Dermis microvascular lymphatic vessel endothelial cell (primary cell): ENCODE data around the gene FAM53B. TPM values are rescaled to one million over a fixed set of nuclear protein-coding genes. Genes with fewer than 3 reads are reported as not detected.

Experiments used
- DNase-seq, 2 donors: peaks; one replicate each; pipeline versions ENCODE4 v3.0.0 to v3.0.0-alpha.2; 2010; ENCODE audit warnings: low read depth in 2 of 2
- total RNA-seq: library from RNA; depleted of rRNA; stranded (reverse); fragments of >200 nt; gene quantifications from 2 replicates; pipeline ENCODE4 v1.2.1, GENCODE V29; 2014

The FAM53B gene
- total RNA-seq, 1 donor from 2014 or later, result 14.9 TPM

DNA sequence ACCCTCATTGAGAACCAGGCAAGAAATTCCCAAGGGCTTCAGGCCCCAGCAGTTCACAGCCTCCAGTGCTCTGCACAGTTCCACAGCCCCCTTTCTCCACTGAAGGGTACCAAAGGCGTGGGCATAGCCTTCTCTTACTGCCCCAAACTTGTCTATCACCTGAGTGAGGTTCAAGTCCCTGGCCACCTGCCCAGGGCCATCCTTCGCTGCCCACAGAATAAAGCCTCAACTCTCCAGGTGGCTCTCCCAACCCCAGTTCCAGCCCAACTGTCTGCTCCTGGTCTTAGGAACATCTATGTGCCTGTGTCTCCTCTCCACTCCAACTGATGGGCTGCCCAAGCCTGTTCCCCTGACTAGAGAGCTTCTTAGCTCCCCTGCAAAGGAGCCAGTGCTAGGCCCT, 79.1 kb downstream of the FAM53B start:
- DNase-seq, result no peak

DNA sequence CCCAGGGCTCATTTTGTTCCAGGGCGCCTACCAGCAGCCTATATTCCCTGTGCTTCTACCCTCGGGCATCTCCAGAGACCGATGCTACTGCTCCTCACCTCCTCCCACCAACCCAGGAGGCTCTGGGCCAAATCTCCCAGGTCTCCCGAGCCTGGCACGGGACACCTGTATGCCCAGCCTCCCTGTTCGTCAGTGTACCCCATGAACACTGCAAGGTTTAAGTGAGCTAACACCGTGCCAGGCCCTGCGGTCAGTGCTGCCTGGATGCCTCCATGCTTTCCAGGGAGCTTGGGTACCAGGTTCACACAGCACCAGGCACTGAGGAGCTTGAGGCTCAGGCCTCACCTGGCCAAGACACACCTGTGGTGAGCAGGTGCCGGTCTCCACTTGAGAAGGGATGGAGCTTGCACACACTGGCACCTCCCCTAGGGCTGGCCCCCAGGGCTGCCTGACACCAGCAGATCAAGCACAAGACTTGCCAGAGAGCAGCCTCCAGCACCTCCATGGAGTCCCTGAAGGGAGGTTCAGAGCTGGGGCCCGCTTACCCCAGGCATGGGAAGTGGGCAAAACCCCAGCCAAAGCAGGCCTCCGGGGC, 80.3 kb downstream of the FAM53B start:
- no peak for DNase-seq

DNA sequence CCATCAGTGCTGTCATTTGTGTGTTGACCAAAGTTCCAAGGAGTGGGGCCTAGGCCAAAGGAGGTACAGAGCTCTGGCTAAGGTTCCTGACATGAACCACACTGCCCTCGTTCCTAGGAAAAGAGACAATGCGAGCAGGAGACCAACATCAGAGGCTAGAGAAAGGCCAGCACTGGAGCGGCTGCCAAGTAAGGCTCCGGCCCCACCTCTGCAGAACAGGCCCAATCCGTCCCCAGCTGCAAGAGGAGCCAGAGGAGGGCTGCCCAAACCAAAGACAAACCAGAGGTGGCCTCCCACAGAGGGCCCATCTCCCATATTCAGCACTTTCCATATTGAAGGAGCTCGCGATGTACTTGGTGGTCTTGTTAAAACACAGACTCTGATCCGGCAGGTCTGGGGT, 81.0 kb downstream of the FAM53B start:
- DNase-seq, result no peak

DNA sequence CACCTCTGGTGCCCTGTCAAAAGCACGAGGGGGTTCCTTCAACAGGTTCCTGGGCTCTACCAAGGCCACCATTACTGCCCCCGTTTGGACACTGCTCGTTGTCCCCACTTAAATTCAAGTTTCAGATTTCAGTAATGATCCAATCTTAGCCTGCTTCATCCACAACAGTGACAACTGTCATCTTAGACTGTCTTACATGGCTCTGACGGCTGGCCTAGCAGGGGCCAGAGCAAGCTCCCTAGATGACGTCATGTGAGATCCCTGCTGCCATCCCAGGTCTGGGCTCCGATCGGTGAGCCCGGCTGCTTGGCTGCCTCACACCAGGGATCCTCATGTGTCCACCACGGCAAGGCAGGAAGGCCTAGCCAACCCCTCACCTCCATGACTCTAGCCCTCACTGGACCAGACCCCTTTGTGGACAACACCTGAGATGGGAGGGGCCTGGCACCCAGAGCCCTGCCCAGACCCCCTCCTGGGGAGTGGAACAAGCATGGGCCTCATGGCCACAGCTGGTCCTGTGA, 82.5 kb downstream of the FAM53B start:
- DNase-seq, result no peak

DNA sequence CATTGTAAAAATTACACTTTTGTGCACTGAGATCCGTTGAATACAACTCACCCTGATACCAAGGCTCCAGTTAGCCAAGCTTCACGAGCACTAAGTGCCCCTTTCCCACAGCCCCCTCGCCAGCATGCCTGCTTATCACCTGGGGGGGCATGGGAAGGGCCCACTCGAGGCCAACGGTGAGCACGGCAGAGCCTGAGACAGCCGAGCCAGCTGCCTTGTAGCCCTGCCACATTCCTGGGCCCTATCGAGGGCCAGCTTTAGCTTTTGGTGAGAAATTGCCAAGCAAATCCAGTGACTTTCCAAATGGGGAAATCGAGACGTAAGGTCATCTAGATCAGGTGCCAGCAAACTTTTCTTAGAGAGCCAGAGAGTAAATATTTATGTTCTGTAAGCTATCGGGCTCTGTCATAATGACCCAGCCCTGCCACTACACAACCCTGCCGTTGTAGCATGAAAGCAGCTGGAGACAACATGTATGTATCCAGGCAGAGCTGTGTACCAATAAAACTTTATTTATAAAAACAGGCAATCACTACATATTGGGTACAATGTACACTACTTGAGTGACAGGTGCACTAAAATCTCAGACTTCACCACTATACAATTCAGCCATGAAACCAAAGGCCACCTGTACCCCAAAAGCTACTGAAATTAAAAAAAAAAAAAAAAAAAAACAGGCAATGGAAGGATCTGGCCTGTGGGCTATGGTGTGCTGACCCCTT, 83.6 kb downstream of the FAM53B start:
- DNase-seq, result no peak

DNA sequence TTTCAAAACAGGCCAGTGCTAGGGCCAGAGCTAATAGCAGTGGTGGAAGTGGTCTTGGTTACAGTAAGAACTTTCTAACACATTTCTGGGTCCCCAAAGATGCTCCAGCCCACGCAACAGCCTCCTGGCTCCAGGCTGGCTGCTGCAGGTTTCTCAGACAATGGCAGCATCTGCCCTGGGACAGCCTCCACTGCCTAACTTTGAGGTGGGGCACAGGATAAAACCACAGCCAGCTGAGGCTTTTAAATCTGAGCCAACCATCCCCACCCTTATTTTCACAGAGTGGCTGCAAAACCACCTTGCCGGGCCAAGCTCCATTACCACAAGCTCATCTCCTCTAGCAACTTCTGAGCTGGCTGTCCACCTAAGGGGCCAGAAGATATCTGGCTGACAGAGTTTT, 84.8 kb downstream of the FAM53B start:
- no peak for DNase-seq

DNA sequence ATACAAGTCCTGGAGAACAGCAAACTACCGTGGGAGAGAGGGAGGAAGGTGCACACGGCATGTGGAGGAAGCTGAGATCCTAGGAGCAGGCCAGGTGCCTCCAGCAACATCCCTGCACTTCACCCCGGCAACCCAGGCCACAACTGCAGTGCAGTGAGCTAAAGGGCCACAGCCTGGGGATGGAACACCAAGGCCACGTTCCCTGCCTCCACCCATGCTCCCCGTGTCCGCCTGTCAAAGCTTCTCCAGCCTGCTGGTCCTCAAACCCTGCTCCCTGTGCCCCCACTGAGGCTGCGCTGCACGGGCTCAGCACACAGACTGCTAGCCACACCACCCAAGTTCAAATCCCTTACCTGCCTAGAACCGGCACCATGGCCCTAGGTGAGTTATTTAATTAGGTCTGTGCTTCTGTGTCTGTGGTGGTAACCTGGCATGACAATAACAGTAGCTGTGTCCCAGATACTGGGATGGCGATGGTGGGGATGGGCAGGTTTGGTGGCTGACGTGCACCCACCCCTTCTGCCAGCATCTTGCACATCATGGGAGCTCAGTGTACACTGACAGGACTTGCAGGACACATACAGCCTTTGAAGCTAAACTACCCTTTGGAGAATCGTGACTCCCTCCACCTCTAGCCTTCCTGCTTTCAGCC, 85.5 kb downstream of the FAM53B start:
- DNase-seq, result no peak

DNA sequence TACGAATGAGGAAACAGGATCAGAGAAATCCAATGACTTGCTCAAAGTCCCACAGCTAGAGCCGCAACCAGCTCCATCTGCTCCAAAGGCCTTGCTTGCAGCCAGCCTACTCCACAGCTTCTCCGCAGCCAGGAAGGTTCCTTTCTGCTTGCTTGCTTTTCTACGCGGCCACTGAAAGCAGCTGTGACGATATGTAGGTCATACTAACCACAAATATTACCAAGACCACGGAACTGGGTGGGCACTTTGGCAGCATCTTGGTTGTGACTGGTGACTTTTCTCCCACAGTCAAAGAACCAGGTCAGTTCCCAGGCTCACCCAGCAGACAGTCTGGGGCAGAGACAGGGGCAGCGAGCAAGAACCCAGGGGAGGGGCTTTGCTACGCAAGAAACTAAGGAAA, 86.4 kb downstream of the FAM53B start:
- no peak for DNase-seq

DNA sequence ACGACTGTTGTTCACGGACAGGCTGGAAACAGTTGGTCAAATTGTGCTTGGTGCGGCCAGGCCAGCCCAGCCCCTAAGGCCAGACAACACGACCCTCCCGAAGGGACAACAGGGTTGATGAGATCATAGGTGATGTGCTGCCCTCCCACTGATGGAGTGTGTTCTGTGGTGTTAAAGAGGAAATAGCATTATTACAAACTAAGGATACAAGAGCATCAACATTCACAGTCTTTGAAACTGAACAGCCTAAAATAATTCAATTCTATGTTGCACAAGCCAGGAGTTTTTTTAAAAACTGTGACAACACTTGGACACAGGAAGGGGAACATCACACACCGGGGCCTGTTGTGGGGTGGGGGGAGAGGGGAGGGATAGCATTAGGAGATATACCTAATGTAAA, 87.6 kb downstream of the FAM53B start:
- no peak for DNase-seq

DNA sequence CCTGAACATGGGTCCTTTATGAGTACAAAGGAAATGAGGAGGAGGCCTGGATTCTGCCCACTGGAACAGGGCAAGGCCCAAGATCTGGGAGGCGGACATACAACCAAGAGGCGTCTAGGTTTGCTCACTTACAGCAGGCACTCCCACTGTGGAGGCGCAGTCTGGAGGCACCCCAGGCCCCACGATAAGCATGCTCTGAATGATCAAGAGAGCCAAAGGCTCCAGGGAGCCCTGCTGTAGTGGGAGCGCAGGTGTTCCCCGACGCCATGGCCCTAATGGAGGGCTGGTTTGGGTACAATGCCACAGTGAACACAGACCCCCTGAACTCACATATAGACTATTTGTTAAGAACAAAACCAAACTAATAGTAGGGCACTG, 88.1 kb downstream of the FAM53B start:
- no peak for DNase-seq

DNA sequence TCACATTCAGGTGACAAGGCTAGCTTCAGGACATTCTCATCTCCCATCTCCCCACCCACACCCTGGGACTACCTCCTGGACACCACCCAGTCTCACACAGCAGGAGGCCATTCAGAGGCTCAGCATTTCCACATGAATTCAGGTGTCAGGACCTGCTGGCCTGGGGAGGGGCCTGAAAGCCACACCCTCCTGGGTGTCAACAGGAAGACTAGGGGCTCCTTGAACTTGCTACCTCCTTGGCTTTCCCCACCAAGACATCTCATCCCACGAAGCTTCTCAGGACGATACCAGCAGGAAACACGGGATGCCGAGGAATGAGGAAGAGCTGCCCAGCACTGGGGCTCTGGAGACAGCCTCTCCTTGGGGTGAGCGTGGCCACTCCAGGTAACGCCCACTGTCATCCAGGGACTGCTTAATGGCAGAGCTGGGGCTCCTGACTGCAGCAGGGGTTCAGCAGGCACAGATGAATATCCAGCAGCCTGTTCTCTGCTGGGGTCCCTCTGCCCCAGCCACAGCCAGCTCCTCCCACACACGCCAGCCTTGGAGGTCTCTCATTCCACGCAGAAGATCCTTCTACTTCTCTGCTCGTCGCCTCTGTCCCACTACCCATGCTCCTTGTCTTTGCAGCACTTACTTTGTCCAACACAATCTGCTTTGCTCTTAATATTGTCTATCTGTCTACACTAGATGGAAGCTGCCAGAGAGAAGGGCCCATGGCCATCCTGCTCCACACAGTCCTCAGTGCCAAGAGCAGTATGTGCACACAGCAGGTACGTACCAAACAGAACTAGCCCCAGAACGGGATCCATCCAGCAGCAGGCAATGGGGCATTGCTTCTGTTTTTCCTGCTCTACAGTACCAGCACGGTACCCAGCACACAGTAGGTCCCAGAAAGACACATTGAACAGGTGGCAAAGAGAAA, 88.7 kb downstream of the FAM53B start:
- no peak for DNase-seq

DNA sequence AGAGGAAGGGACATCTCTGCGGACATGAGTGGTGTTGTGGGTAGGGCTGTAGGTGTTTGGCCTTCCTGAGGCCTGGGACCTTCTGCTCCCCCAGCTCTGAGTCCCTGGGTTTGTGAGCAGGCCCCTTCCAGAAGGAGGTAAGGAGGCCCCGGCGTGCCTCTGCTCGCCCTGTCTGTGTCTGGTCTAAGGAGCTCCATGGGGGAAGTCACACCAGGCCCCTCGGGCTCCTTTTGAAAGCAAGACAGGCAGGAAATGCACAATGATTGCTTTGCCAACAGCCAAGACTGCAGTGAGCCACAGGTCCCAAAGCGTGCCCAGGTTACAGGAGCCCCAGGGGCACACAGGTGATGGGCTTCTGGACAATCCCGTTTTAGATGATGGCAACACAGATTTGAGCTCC, 89.5 kb downstream of the FAM53B start:
- no peak for DNase-seq

DNA sequence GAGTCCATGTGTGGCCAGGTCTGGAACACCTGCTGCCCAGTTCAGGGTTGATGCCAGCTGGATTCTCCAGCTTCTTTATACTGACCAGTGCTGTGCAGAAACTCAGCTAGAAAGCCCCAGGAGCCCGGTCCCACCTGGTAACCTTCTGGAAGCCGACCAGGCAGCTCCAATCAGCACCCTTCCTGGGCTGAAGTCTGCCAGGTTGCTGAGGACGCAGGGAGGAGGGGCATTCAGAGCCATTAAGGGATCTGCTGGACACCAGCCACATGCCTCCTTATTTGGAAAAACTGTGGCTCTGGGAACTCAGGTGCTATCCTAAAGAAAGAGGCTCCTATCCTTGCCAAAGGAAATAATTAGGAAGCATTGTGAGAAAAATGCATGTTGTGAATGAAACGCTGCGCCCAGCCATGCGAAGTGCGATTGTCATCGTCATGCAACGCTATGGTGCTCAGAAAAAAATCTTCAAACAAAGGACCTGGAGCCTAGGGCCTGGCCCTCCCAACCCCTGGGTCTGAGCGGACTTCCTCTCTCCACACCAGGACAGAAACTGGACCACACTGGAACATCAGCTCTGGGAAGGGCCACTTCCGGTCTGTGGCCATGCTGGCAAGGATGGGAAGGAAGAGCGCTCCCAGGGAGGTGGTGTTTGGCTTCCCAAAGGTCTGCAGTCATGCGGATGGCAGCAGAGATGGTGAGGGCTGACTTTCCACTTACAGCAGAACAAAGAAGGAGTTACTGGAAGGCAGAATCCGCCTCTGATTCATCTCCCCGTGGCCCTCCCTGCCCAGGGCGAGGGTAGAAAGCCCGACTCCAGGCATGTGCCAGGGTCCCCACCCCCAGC, 90.1 kb downstream of the FAM53B start:
- peak; percentile 49 to 74 for DNase-seq

DNA sequence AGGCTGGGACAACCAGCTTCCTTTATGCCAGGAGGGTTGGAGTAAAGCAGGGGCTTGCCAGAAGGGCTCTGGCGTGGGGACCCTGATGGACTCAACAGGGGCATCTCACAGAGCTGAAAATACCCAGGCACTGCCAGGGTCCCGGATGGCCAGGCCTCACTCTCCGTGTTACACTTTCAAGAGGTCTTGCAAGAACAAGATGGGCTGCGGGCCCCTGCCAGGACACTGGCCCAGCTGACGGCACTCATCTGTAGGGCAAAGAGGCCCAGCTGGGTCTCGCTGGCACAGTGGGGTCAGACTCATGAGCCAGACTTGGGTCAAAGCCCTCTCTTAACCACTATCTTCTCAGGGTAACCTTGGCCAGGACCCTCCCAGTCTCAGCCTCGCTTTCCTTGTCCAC, 90.9 kb downstream of the FAM53B start:
- no peak for DNase-seq

DNA sequence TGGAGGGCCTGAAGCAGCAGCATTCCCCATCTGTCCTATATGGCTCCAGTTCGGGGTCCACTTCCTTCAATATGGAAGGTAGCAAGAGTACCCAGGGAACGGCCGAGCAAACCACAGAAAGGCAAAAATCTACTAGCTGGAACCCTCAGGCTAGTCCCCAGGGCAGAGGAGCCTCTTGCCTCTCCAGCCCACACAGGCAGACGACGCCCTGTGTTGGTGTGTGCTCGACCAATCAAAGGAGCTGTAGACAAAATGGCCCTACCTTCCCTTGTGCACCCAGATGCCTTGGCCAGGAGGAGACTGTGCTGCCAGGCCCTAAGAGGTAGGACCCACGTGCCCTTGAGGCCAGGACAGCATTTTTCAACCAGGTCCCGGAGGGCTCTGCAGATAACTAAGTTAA, 91.5 kb downstream of the FAM53B start:
- DNase-seq, result no peak

DNA sequence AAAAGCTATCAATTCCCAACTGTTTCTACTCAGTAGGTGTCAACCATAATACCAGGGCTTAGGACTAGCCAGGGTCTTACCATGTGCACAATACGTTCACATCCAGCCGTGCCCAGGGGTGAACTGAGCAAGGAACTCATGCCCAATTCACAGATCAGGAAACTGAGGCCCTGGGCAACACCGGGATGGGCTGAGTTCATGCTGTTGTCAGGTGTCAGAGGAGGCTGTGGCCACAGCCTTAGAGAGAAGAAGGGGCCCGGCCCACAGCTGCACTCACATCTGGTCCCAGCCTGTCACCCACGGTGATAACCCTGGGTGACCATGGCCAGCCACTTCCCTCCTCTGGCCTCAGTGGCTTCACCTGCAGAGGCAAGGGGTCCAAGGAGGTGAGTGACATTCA, 92.0 kb downstream of the FAM53B start:
- no peak for DNase-seq

DNA sequence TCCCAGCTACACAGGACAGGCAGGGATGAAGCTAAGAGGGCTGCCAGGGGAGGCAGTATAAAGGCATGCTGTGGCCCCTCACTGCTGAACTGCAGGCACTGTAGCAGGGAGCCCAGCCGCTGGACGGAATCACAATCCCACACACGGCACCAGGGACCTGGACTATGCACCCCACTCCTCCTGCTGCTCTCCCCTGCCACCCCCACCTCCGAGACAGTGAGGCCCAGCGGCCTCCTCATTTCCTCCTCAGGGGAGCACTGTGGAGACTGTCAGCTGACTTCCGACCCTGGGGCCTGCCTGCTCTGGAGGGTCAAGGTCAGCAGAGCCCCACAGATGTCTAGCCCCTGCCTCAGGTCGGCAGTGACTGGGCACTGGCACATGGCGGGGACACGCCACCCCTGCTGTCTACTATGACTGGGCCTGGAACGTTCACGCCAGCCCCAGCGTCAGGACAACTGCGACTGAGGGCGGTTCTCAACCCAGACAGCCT, 92.7 kb downstream of the FAM53B start:
- DNase-seq, result no peak

DNA sequence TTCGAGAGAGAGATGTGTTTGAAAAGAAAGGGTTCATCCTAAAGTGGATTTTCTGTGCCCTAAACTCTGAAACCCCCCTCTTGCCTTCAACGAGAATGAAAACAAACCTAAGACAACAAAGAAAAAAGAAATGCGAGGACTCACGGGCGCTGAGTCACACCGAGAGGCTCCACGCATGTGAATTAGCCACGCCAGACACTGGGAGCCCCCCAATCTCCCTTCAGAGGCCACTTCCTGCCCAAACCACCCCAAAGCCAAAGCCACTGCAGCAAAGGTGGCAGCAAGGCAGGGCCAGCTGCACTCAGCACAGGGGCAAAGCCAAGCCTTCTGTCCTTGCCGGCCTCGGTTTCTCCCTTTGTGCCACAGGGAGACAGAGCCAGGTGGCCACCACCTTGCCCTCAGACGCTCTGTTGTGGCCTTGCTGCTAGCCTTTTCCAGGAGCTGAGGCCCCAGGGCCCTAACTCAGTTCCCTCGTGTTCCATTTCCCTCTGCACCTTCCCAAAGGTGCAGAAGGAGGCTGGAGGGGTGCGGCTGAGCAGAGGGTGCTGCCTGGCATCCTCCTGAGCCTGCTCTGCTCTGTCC, 93.3 kb downstream of the FAM53B start:
- no peak for DNase-seq

DNA sequence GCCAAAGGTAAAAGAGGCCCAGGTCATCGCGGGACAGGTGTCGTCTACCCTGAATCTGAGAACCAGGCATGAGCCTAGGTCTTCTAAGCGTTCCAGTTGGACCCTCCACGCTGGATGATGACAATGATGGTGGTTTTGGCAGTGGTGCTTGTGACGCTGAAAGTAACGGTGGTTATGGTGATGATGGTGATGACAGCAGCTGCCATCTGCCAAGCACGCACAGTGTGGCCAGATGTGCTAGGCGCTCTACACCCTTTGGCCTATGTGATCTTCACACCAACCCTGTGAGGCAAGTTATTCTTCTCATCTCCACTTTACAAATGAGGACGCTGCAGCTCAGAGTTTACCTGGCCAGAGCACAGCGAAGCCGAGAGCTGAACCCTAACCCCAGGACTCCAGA, 93.9 kb downstream of the FAM53B start:
- no peak for DNase-seq

DNA sequence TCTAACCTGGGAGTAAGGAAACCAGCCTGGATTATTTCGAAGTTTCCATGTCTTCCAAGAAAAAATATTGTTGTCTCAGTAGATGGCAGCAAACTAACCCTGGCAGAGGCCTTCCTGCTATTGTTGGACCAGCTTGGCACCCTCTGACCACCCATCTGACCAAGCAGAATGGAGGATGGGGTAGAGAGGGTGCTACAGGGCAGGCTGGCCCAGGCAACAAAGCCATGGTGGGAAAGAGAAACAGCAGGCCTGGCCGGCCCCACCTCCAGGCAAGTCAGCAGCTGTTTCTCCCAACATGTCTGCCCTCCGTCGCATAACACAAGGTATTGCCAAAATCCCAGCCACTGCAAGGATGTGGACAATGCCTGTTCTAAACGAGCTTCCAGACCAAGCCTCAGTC, 95.0 kb downstream of the FAM53B start:
- DNase-seq, result no peak
